ENCODE measurements around the gene BFAR. TPM values are rescaled to one million over a fixed set of nuclear protein-coding genes. Genes with fewer than 3 reads are reported as not detected.

BFAR gene
- total and polyA plus RNA-seq, 9 of the 15 experiments (the other 6 are each of a cell fraction or from before 2014, with no cell fraction given), result 45.0 to 82.6 (median 60.4) TPM

DNA sequence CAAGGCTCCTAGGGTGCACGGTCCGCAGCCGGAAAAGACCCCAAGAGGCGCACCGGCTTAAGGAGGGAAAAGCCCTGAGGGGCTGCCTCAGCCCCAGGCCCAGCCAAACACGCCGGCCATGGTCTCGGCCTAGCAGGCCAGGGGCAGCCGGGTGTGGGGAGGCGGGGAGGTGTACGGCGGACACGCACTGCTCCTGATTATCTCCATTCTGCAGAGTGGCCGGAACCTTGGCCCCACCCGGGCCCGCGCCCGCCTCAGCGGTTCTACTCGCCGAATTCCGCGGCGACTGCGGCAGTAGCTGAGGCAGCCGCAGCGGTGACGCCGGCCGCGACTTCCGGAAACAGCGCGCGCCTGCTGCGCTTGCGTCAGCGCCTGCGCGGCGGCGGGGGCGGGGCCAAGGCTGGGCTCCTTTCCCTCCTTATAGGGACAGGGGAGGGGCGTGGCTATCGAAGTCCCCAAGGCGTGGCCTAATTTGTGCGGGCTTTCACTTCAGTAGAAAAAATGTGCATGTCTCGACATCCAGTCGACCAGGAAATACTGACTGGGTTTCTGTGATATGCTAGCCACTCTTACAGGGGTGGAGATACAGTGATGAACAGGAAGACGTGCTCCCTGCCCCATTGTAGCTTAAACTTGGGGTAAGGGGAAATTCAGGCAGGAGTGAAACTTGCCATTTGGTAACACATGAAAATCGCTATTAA is 2.7 kb upstream of the BFAR start, which contains the start of gene PARN (continued):
- TF ChIP-seq PHB2 (IDR thresholded peaks at IDR 0.05; ENCODE audit: low read depth) (no peak), MAFG (tag; conservative IDR thresholded peaks at IDR 0.05) (no peak), MTA2 (IDR thresholded peaks at IDR 0.05; ENCODE audit: low read depth) (no peak), BCL6 (CRISPR knock-in tag; IDR thresholded peaks at IDR 0.05) (no peak), MIER1 (IDR thresholded peaks at IDR 0.05; ENCODE audit: low read depth) (no peak), ZHX1 (conservative IDR thresholded peaks at IDR 0.05; ENCODE audit: low read length) (no peak), POLR3G (IDR thresholded peaks at IDR 0.05; ENCODE audit: extremely low read depth, insufficient read length, insufficient replicate concordance) (no peak), HDAC8 (tag; IDR thresholded peaks at IDR 0.05) (no peak), MEF2A (IDR thresholded peaks at IDR 0.05; ENCODE audit: control insufficient read depth, low read depth, low read length) (no peak), MTA3 (IDR thresholded peaks at IDR 0.05; ENCODE audit: borderline replicate concordance) (peak; percentile 50; the same call in 1 of the 2 replicates), TAF7 (tag; IDR thresholded peaks at IDR 0.05) (peak; percentile 67), SPI1 (IDR thresholded peaks at IDR 0.05; ENCODE audit: borderline replicate concordance, low read depth, low read length) (0 out of 2 replicates have a peak, but pooled peaks have one; percentile 22), CREBBP (IDR thresholded peaks at IDR 0.05; ENCODE audit: low read depth, low read length) (no peak), SAFB2 (IDR thresholded peaks at IDR 0.05; ENCODE audit: borderline replicate concordance, low read depth, low read length, severe bottlenecking) (no peak), ZNF41 (CRISPR knock-in tag; conservative IDR thresholded peaks at IDR 0.05) (no peak), ZEB2 (IDR thresholded peaks at IDR 0.05) (no peak)
- TF ChIP-seq, protein P1, sequence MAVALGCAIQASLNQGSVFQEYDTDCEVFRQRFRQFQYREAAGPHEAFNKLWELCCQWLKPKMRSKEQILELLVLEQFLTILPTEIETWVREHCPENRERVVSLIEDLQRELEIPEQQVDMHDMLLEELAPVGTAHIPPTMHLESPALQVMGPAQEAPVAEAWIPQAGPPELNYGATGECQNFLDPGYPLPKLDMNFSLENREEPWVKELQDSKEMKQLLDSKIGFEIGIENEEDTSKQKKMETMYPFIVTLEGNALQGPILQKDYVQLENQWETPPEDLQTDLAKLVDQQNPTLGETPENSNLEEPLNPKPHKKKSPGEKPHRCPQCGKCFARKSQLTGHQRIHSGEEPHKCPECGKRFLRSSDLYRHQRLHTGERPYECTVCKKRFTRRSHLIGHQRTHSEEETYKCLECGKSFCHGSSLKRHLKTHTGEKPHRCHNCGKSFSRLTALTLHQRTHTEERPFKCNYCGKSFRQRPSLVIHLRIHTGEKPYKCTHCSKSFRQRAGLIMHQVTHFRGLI (CRISPR knock-in tag; IDR thresholded peaks at IDR 0.05), result no peak
- TF ChIP-seq, protein P2, sequence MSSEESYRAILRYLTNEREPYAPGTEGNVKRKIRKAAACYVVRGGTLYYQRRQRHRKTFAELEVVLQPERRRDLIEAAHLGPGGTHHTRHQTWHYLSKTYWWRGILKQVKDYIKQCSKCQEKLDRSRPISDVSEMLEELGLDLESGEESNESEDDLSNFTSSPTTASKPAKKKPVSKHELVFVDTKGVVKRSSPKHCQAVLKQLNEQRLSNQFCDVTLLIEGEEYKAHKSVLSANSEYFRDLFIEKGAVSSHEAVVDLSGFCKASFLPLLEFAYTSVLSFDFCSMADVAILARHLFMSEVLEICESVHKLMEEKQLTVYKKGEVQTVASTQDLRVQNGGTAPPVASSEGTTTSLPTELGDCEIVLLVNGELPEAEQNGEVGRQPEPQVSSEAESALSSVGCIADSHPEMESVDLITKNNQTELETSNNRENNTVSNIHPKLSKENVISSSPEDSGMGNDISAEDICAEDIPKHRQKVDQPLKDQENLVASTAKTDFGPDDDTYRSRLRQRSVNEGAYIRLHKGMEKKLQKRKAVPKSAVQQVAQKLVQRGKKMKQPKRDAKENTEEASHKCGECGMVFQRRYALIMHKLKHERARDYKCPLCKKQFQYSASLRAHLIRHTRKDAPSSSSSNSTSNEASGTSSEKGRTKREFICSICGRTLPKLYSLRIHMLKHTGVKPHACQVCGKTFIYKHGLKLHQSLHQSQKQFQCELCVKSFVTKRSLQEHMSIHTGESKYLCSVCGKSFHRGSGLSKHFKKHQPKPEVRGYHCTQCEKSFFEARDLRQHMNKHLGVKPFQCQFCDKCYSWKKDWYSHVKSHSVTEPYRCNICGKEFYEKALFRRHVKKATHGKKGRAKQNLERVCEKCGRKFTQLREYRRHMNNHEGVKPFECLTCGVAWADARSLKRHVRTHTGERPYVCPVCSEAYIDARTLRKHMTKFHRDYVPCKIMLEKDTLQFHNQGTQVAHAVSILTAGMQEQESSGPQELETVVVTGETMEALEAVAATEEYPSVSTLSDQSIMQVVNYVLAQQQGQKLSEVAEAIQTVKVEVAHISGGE (CRISPR knock-in tag; IDR thresholded peaks at IDR 0.05), result peak in 2 of 3 experiments; percentile 16 to 82; a peak in 3 of 6 replicates

All from K562 (cell line).